Measurements from ENCODE around the gene EPHB2. TPM values are rescaled to one million over a fixed set of nuclear protein-coding genes. Genes with fewer than 3 reads are reported as not detected.

Gene EPHB2
- total and polyA plus RNA-seq, 2 of the 8 experiments (the other 6 are each of a cell fraction or from before 2014, with no cell fraction given): 15.8 to 17.2 TPM

- Histone ChIP-seq H3K9me3 (ENCODE audit: insufficient read depth in 2 of 2, low read depth in 1 of 2, low read length in 1 of 2) (no peaks in the 10 kb centered on the region), H4K8ac (ENCODE audit: extremely low read depth, insufficient read depth, low read length) (no peak overlapping the region), H2BK120ac (replicated peaks; ENCODE audit: low read depth, low read length) (no peak overlapping the region), H2AK5ac (ENCODE audit: low read depth, low read length) (no peak overlapping the region), H3K27me3 (replicated peaks in 1 of 4; ENCODE audit: control insufficient read depth in 3 of 4, extremely low read depth in 1 of 4, insufficient read depth in 3 of 4, low read length in 3 of 4) (no peaks in the 10 kb centered on the region), H4K91ac (replicated peaks; ENCODE audit: insufficient read length, low read length) (no peak overlapping the region), H3K4me3 (ENCODE audit: extremely low read depth in 1 of 4, insufficient read depth in 2 of 4, low read depth in 3 of 4, low read length in 4 of 4) (no peak overlapping the region), H3K23ac (ENCODE audit: insufficient read length) (no peak overlapping the region), H3K4ac (replicated peaks; ENCODE audit: insufficient read length, low read depth, low read length) (no peak overlapping the region), H2BK5ac (ENCODE audit: low read depth, low read length) (no peak overlapping the region), H2BK12ac (ENCODE audit: low read depth, low read length) (no peak overlapping the region), H2BK20ac (ENCODE audit: low read length) (no peak overlapping the region), H2AFZ (ENCODE audit: low read length) (no peak overlapping the region), H3K4me1 (replicated peaks in 1 of 4; ENCODE audit: control insufficient read depth in 3 of 4, insufficient read depth in 4 of 4, low read length in 3 of 4) (peaks cover 0 to 7% (median 0%) of the 10 kb centered on the region in 4 experiments; a peak in 4 of 7 replicates), H3K79me1 (ENCODE audit: low read depth, low read length) (no peaks in the 10 kb centered on the region), H4K5ac (ENCODE audit: insufficient read length, low read depth, low read length) (no peak overlapping the region), H3K18ac (ENCODE audit: extremely low read depth, low read length) (no peak overlapping the region), H3K4me2 (ENCODE audit: insufficient read depth in 1 of 2, low read depth in 2 of 2, low read length in 2 of 2) (no peak overlapping the region), H3K56ac (replicated peaks; ENCODE audit: insufficient read length, low read depth, low read length) (no peak overlapping the region), H3K14ac (ENCODE audit: insufficient read length) (no peak overlapping the region), H3K9ac (replicated peaks in 1 of 4; ENCODE audit: extremely low read depth in 1 of 4, low read depth in 3 of 4, low read length in 3 of 4) (no peak overlapping the region), H3K23me2 (ENCODE audit: low read depth, low read length) (no peaks in the 10 kb centered on the region), H3K79me2 (ENCODE audit: control insufficient read depth in 1 of 2, insufficient read depth in 2 of 2, low read length in 2 of 2) (no peaks in the 10 kb centered on the region), H4K20me1 (replicated peaks in 1 of 2; ENCODE audit: control insufficient read depth in 1 of 2, insufficient read depth in 2 of 2, low read length in 2 of 2) (no peaks in the 10 kb centered on the region), H2BK15ac (ENCODE audit: low read length) (no peak overlapping the region), H3K27ac (ENCODE audit: low read depth, low read length) (no peak overlapping the region), H3K36me3 (ENCODE audit: control insufficient read depth in 2 of 4, insufficient read depth in 4 of 4, low read length in 3 of 4) (no peaks in the 10 kb centered on the region)
- FAIRE-seq (no peak), DNase-seq (ENCODE audit: low read depth in 1 of 2, low spot score in 2 of 2) (no peak)
- 94% methylated on average over 2 of the region's 2 CpGs; no CpG with 5 or more reads in 1 of the 2 experiments for WGBS, 2 experiments (ENCODE audit: extremely low coverage in 1 of 2, insufficient coverage in 1 of 2, insufficient read length in 1 of 2, insufficient replicate concordance in 2 of 2, low coverage in 1 of 2, low lambda C conversion rate in 2 of 2, missing lambda C conversion rate in 1 of 2)
- ChIA-PET CTCF (ENCODE audit: partially characterized antibody) (interaction anchor here (0.6 to 1.8 kb wide), 11 partner anchors 12 to 140 kb away, joined by 3 to 7 read pairs (median 4); no protein-coding TSS in a partner anchor), POLR2A (ENCODE audit: partially characterized antibody) (no interaction called here)
- TF ChIP-seq EP300 (IDR thresholded peaks at IDR 0.05; ENCODE audit: borderline replicate concordance in 1 of 2, low read depth in 2 of 2, low read length in 2 of 2) (no peak), TBP (IDR thresholded peaks at IDR 0.05; ENCODE audit: low read depth, low read length) (no peak)
These were observed 26.9 kb downstream of the EPHB2 start for GRCh38 chr1:22737374-22738068.
